ENCODE measurements around the gene TTC6.

TTC6 gene

DNA sequence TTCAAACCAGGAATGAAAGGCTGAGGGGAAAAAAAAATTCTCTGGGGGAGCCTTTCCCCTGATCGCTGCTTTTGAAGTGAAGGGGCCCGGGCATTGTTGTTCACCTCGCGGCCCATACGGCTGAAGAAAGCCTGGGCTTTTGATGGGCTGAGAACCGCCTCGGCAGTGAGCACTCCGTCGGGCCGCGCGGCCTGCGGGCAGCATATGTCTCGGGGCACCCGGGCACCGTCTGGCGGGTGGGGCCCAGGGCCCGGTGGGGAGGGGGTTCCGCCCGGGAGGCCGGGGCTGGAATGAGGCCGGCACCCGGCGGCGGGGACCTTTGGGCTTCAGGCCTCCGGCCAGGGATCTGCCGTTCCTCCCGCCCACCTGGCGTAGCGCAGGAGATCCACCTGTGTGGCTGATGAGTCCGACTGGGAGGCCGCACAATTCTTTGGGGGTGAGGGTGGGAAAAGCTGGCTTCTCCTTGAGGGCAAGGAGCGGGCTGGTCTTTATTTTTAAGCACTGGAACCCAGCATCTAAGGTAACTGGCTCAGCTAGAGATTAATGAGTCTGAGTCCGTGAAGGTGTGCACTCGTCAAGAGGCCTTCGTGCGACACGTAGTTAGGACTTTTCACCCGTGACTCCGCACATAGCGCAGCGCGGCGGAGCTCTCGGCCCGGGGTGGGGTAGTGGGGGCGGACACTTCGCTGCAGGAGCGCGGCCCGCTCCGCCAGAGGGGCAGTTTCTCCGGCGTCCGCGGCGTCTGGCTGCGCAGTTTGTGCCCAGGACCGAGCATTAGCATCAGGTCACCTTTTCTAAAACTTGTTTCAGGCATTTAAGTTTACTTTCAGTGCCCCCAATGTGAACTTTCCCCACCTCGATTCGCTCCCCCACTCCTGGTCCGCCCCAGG, 11.0 kb upstream of the TTC6 start:
- Histone ChIP-seq H3K9me3 (no peaks in the 10 kb centered on the region), H3K27ac (no peak overlapping the region), H3K36me3 (no peaks in the 10 kb centered on the region), H3K4me1 (peaks cover 0 to 29% (median 22%) of the 10 kb centered on the region in 4 donors), H3K4me3 (no peak overlapping the region), H3K27me3 (peaks cover 13 to 72% of the 10 kb centered on the region in 2 donors)
- TF ChIP-seq, protein P1, sequence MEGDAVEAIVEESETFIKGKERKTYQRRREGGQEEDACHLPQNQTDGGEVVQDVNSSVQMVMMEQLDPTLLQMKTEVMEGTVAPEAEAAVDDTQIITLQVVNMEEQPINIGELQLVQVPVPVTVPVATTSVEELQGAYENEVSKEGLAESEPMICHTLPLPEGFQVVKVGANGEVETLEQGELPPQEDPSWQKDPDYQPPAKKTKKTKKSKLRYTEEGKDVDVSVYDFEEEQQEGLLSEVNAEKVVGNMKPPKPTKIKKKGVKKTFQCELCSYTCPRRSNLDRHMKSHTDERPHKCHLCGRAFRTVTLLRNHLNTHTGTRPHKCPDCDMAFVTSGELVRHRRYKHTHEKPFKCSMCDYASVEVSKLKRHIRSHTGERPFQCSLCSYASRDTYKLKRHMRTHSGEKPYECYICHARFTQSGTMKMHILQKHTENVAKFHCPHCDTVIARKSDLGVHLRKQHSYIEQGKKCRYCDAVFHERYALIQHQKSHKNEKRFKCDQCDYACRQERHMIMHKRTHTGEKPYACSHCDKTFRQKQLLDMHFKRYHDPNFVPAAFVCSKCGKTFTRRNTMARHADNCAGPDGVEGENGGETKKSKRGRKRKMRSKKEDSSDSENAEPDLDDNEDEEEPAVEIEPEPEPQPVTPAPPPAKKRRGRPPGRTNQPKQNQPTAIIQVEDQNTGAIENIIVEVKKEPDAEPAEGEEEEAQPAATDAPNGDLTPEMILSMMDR (IDR thresholded peaks at IDR 0.05), result no peak
- DNase-seq, result no peak
- intact Hi-C loops (cut with DNase I; ENCODE audit: low total_unique reads), result no loop called here

DNA sequence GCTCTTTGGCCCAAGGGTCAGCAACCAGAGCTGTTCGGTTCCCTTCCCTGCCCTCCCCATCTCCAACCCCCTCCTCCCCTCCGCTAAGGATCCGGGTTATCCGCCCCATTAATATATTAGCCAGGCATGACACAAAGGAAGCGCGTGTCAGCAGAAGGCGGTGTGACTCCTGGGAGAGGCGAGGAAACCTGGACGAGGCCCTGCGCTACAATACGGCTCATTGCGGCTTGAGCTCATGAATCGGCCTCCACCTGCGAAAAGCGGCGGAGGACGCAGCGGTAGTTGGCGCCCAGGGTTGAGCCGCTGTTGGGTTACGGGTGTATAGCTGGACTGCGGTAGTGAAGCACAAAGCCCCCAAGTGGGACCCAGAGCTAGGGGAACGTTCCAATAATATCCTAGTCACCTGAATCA, 10.3 kb upstream of the TTC6 start:
- Histone ChIP-seq H3K9me3 (no peaks in the 10 kb centered on the region), H3K4me1 (peaks cover 0 to 29% (median 22%) of the 10 kb centered on the region in 4 donors), H3K4me3 (no peak overlapping the region), H3K27ac (no peak overlapping the region), H3K27me3 (peaks cover 13 to 78% of the 10 kb centered on the region in 2 donors), H3K36me3 (no peaks in the 10 kb centered on the region)
- intact Hi-C loops (cut with DNase I; ENCODE audit: low total_unique reads), result no loop called here
- no peak for DNase-seq
- TF ChIP-seq, protein P1 (IDR thresholded peaks at IDR 0.05), result no peak

DNA sequence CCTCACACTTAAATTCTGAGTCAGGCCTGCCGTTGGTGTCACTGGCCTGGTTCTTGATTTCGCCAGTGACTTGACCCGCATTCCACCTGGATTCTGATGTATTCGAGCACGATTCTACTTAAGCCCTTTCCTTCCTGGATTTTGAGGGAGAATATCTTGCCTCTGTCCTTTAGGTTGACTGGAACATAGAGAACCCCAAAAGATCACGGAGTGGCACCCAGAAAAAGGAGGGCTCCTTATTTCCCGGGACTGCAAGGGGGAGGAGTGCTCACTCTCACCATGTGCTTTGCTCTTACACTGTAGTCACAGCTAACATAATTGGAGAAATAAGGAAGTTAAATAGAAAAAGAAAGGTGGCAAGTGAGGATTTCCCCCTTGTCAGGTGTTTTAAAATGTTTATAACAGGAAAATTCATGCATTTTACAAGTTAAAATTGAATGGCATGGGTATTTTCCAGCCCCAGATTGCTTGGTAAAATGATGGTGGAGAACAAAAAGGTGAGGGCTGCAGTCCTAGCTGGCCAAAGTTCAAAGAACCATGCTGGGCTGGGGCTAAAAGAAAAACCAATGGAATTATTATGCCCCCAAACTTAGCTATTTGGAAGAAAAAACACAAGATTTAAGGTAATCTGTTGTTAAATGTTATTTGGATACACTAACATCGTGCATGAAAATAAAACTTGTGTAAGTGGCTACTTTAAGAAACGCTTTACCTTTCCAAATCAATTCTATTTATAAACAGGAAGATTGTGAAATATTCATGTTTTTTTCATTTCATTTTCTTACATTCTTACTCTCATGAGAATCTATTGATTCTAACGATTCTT, 9.2 kb upstream of the TTC6 start:
- TF ChIP-seq, protein P1 (IDR thresholded peaks at IDR 0.05), result no peak
- H3K4me3 ChIP-seq, result no peak overlapping the region
- H3K27ac ChIP-seq, result no peak overlapping the region
- no peaks in the 10 kb centered on the region for H3K36me3 ChIP-seq
- intact Hi-C loops (cut with DNase I; ENCODE audit: low total_unique reads), result no loop called here
- H3K27me3 ChIP-seq, result peaks cover 13 to 88% of the 10 kb centered on the region in 2 donors
- H3K4me1 ChIP-seq, result peaks cover 0 to 29% (median 22%) of the 10 kb centered on the region in 4 donors
- no peaks in the 10 kb centered on the region for H3K9me3 ChIP-seq
- no peak for DNase-seq

DNA sequence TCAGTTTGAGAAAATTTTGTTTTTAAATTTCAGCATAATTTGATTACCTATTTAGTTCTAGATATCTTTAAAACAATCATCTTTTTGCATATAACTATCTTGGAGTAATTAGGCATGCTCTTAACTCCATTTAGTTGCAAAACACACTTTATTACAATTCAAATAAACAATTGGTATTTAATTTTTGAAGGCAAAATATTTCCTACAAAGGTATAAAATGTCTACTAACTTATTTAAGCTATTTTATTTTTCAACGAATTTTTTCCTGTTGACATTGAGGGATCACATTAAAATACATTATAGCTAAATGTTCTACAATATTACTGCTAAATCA, 8.7 kb upstream of the TTC6 start:
- Histone ChIP-seq H3K9me3 (no peaks in the 10 kb centered on the region), H3K4me1 (peaks cover 0 to 32% (median 26%) of the 10 kb centered on the region in 4 donors), H3K4me3 (no peak overlapping the region), H3K36me3 (no peaks in the 10 kb centered on the region), H3K27ac (no peak overlapping the region), H3K27me3 (peaks cover 13 to 94% of the 10 kb centered on the region in 2 donors)
- TF ChIP-seq, protein P1 (IDR thresholded peaks at IDR 0.05), result no peak
- intact Hi-C loops (cut with DNase I; ENCODE audit: low total_unique reads), result no loop called here
- DNase-seq, result no peak

DNA sequence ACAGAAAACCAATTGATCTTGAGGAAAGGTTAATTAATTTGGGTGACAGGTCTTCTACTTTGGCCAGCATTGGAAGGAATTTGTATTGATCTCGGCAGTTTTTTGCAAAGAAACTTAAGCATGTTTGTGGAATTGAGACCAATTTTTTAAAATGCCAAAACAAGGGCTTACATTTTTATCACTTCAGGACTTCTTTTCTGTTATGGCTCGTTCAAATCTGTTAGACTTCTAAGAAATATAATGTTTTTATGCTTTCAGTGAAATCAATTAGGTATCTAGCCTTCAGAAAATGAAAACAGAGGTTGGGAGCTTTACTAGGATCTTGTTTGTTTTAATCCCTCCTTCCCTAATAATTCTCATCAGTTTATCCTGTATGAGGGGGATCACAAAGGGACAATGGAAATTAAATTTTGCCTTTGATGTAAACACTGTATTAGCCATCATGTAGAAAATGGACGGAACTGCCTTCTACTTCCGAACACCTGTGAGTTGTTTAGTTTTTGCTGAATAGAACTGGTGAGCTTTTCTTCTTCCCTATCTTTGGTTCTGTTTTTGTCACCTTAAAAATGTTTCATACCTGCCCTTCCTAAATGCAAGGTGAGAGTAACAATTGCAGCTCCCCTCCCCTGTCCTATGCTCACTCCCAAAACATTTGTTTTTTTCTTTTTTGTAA, 8.2 kb upstream of the TTC6 start:
- no peak for DNase-seq
- intact Hi-C loops (cut with DNase I; ENCODE audit: low total_unique reads), result no loop called here
- peaks cover 15 to 99% of the 10 kb centered on the region in 2 donors for H3K27me3 ChIP-seq
- no peak overlapping the region for H3K4me3 ChIP-seq
- H3K4me1 ChIP-seq, result peaks cover 0 to 37% (median 27%) of the 10 kb centered on the region in 4 donors
- H3K36me3 ChIP-seq, result no peaks in the 10 kb centered on the region
- no peak overlapping the region for H3K27ac ChIP-seq
- H3K9me3 ChIP-seq, result no peaks in the 10 kb centered on the region
- TF ChIP-seq, protein P1 (IDR thresholded peaks at IDR 0.05), result no peak
